Stimulated activated CD8-positive, alpha-beta memory T cell treated with anti-CD3 and anti-CD28 coated beads, Interleukin-4, amount 100 ng/mL, for 1 hour (primary cell): ENCODE measurements around the gene SULF2.

ENCODE experiments used
- DNase-seq, 2 donors: peaks; one replicate each; pipeline ENCODE4 v3.0.0-alpha.2; 2020; ENCODE audit warnings: low read depth in 2 of 2, low spot score in 1 of 2

The SULF2 gene

GRCh38 chr20:47785854-47786764, 828 bp upstream of the SULF2 start:
- no peak for DNase-seq

- DNase-seq: no peak
These were observed 526 bp downstream of the SULF2 start for GRCh38 chr20:47784599-47785310.

GRCh38 chr20:47783828-47784598, 1.3 kb downstream of the SULF2 start:
- no peak for DNase-seq

DNA sequence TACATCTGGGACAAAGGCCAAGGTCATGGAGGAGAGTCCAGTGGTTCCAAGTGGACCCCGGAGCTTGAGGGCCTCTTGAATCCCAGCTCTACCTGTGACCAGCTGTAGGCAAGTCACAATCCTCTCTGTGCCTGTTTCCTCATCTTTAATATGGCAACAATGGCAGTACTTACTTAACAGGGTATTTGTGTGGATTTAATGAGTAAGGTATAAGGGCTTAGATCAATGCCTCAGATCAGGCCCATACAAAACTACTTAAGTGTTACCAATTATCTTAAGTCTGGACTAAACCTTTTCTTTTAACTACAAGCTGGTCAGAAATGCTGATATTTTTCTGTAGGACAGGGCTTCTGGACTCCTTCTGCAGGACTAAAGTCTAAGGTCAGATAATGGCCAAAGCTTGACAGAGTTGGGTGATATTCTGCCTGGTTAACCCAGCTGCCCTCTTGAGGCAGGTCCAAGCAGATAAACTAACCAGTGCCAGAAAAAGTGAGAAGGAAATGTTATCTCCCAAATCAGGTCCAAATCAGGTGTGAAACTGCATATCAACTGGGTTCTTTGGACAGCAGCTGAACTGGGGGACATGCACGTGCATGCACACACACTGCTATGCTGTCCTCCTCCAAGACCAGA, 2.2 kb downstream of the SULF2 start:
- DNase-seq: no peak

DNA sequence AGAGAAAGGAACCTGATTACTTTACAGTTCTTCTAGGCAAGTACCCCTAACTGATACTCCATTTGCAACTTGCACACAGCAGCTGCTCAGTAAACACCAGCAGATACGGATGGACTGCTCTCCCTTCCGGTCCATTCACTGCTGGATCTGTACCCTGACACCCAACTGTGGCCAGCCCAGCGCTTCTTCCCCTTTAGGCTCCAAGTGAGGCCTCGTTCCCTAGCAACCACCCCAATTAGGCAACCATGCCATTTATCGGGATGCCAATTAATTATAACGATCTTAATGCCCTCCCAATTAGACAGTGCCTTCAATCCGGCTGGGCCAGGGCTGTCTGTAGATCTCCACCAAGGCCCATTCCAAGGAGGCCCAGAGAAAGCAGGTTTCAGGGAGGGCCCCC, 3.2 kb downstream of the SULF2 start:
- DNase-seq: no peak

- DNase-seq: no peak
These were observed 3.6 kb downstream of the SULF2 start for GRCh38 chr20:47781632-47782031.

DNA sequence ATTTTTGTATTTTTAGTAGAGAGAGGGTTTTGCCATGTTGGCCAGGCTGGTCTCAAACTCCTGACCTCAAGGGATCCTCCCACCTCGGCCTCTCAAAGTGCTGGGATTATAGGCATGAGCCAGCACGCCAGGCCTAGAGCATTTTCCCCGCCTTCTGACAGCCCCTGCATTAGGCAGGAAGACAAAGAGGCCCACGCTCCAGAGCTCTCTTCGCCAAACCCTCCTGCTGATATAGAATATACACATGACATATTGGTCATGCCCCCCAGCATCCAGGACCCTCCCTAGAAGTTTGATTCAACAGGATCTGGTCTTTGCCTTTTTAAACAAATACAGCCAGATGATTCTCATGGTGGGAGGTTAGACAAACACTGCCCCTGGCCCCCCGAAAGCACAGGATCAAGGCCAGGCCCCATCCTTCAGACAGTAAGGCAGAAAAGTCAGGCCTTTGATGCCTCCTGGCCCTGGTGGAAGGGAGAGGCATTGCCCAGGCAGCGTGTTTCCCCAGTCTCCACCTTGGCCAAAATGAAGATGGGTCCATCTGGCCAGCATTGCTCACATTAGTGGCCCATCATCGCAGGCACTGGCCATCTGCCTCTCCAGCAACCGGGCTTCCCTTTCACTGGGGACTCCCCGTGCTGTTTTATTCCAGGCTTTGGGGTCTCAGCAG, 4.4 kb downstream of the SULF2 start:
- DNase-seq: no peak

- DNase-seq: no peak
These were observed 6.6 kb downstream of the SULF2 start for GRCh38 chr20:47778398-47779354.

GRCh38 chr20:47777220-47777619, 8.1 kb downstream of the SULF2 start:
- DNase-seq: no peak

DNA sequence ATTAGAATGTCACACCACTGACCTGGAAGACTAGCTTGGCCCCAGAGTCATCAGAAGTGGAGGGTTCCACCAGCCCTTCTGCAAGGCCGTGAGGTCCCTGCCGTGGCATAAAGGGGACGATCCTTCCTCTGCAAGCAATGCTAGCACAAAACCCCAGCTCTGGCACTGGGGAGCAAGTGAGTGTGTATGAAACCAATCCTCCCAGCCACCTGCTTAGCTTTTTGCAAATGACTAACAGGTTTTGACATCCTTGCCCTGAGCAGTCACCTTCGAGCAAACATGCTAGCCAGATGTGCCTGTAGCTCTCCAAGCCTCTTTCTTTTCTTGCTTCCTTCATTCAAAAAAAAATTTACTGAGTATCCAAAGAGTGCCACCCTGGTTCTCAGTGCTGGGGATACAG, 8.6 kb downstream of the SULF2 start:
- DNase-seq: no peak

GRCh38 chr20:47775841-47776240, 9.4 kb downstream of the SULF2 start:
- no peak for DNase-seq

- no peak for DNase-seq
These were observed 10.2 kb downstream of the SULF2 start for GRCh38 chr20:47775039-47775438.

DNA sequence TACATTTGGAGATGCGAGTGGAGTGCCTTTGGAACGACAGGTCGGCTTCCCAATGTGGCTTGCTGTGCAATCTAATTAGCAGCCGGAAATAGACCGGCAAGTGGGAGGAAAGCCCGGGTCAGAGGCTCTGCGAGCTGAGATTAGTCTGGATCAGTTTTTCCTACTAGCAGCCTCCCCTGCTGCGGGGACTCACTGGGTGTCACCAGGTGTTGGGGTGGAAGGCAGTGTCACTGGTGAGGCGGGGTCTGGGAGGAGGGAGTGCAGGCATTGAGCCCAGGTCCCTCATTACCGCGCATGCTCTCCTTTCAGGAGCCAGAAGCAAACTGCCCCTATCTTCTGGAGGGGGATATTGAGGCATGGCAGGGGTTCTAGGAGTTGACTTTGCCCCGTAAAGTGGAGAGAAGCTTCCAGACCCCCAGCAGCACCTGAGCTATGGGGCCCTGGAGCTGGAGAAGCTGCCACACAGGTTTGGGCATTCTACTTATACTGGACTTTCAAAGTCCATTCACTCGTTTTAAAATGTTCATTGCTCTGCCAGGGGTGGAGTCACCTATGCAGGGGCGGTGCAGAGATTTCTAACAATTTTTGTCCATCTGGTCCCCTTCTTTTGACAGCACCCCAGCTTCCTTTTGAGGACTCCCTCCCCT, 11.0 kb downstream of the SULF2 start:
- DNase-seq: no peak

GRCh38 chr20:47773371-47773786, 11.9 kb downstream of the SULF2 start:
- DNase-seq: no peak

- DNase-seq: no peak
These were observed 14.3 kb downstream of the SULF2 start for GRCh38 chr20:47770935-47771334.

- DNase-seq: no peak
These were observed 17.1 kb downstream of the SULF2 start for GRCh38 chr20:47768016-47768824.

GRCh38 chr20:47765691-47766594, 19.3 kb downstream of the SULF2 start:
- no peak for DNase-seq
